Tibial nerve (tissue), 4 donors: ENCODE results near the gene SH3RF3. TPM values are rescaled to one million over a fixed set of nuclear protein-coding genes. Genes with fewer than 3 reads are reported as not detected.

Source experiments
- DNase-seq, 2 donors: peaks; one replicate each; pipeline ENCODE4 v3.0.0-alpha.2; 2019; ENCODE audit warnings: low spot score in 2 of 2
- H3K27ac ChIP-seq, 4 donors: fragments of 200-600 bp; sonication (generic) in 3 of 4; one replicate each; pipeline ENCODE4 v1.5.1; 2017 to 2019; ENCODE audit warnings: mild to moderate bottlenecking in 1 of 4
- H3K27me3 ChIP-seq, 2 donors: fragments of 200-600 bp; sonication (generic) in 1 of 2; one replicate each; pipeline versions ENCODE4 v1.5.1 to v1.6.0; 2017 to 2019
- H3K36me3 ChIP-seq, 3 donors: fragments of 200-600 bp; sonication (generic); one replicate each; pipeline ENCODE4 v1.5.1; 2018 to 2019
- H3K4me1 ChIP-seq, 4 donors: fragments of 200-600 bp; sonication (generic) in 3 of 4; one replicate each; pipeline ENCODE4 v1.5.1; 2017 to 2019
- H3K4me3 ChIP-seq, 4 donors: fragments of 200-600 bp; sonication (generic) in 3 of 4; one replicate each; pipeline ENCODE4 v1.5.1; 2017 to 2019; ENCODE audit warnings: mild to moderate bottlenecking in 1 of 4, moderate library complexity in 1 of 4
- H3K9me3 ChIP-seq, 4 donors: fragments of 200-600 bp; sonication (generic) in 3 of 4; one replicate each; pipeline ENCODE4 v1.5.1; 2017 to 2019
- EP300 ChIP-seq, 2 donors: sonication (generic); formaldehyde crosslinking; IDR thresholded peaks; one replicate each; pipeline ENCODE4 v1.6.1; 2017; ENCODE audit warnings: antibody characterized with exemption in 2 of 2, mild to moderate bottlenecking in 1 of 2
- POLR2A ChIP-seq, 2 donors: fragments of 450-650 bp; IDR thresholded peaks; one replicate each; pipeline ENCODE4 v1.6.1; 2017; ENCODE audit warnings: antibody characterized with exemption in 2 of 2, mild to moderate bottlenecking in 2 of 2, moderate library complexity in 2 of 2
- WGBS, 2 donors: methylation state at CpG; one replicate each; pipeline ENCODE4 v1.1.5; 2018; 5-methylcytosine and 5-hydroxymethylcytosine counted together
- total RNA-seq, 4 donors: library from RNA; depleted of rRNA; stranded (reverse); fragments of >200 nt; gene quantifications; one replicate each; pipeline ENCODE4 v1.1.0, GENCODE V29; 2016
- TF ChIP-seq, protein P1 (sequence below), 5 experiments: fragments of 200-600 bp in 3 of 5; fragments of 450-650 bp in 2 of 5; sonication (generic) in 3 of 5; IDR thresholded peaks; one replicate each; pipeline ENCODE4 v1.5.1; 2016 to 2019; ENCODE audit warnings: antibody characterized with exemption in 5 of 5, mild to moderate bottlenecking in 3 of 5, moderate library complexity in 2 of 5

Gene SH3RF3
- total RNA-seq, 4 donors from 2014 or later, result 6.9 to 18.0 (median 11.4) TPM

DNA sequence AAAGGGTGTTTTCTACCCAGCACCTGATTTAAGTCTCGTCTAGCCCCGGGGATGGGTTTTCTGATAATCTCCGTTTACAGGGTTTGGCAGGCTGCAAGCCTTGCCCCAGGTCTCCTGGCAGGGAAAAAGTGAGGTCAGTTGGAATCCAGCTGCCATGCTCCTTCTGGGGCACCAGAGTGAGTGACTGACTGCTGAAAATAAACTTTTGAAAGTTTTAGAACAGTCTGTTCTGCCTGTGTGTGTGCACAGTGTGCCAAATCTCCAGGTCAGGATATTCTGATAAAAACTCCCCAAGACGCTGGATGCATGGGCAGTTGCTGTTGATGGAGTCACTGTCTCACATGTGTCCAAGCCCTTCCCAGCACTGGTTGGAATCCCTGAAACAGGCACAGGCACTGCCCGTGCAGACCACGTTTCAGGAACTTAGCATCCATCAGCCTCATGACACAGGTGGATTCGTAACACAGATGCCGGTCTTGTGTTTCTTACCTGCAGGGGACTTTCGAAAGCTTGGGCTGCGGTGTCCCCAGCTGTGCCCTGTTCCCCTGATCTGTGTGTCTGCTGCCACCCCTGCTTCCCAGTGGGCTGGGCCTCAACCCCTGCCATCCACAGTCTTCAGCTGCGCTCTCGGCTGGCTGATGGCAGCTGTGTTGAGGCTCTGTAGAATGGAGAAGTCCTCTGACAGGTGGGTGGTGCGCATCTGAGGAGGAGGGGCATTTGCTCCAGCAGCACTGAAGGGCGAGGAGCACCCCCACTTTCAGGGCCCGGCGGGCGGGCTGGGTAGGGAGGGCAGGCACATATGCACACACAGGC lies 65.0 kb downstream of the SH3RF3 start:
- Histone ChIP-seq H3K9me3 (no peaks in the 10 kb centered on the region), H3K27me3 (no peaks in the 10 kb centered on the region), H3K27ac (no peak overlapping the region), H3K4me3 (no peak overlapping the region), H3K36me3 (no peaks in the 10 kb centered on the region), H3K4me1 (peaks cover 0 to 27% (median 0%) of the 10 kb centered on the region in 4 donors)
- DNase-seq, result no peak
- no peak for TF ChIP-seq EP300 (IDR thresholded peaks at IDR 0.05)
- TF ChIP-seq POLR2A (IDR thresholded peaks at IDR 0.05), result no peak
- TF ChIP-seq, protein P1, sequence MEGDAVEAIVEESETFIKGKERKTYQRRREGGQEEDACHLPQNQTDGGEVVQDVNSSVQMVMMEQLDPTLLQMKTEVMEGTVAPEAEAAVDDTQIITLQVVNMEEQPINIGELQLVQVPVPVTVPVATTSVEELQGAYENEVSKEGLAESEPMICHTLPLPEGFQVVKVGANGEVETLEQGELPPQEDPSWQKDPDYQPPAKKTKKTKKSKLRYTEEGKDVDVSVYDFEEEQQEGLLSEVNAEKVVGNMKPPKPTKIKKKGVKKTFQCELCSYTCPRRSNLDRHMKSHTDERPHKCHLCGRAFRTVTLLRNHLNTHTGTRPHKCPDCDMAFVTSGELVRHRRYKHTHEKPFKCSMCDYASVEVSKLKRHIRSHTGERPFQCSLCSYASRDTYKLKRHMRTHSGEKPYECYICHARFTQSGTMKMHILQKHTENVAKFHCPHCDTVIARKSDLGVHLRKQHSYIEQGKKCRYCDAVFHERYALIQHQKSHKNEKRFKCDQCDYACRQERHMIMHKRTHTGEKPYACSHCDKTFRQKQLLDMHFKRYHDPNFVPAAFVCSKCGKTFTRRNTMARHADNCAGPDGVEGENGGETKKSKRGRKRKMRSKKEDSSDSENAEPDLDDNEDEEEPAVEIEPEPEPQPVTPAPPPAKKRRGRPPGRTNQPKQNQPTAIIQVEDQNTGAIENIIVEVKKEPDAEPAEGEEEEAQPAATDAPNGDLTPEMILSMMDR (IDR thresholded peaks at IDR 0.05), result no peak
- 85 to 87% methylated on average over 11 to 17 of the region's 17 CpGs for WGBS, 2 donors

DNA sequence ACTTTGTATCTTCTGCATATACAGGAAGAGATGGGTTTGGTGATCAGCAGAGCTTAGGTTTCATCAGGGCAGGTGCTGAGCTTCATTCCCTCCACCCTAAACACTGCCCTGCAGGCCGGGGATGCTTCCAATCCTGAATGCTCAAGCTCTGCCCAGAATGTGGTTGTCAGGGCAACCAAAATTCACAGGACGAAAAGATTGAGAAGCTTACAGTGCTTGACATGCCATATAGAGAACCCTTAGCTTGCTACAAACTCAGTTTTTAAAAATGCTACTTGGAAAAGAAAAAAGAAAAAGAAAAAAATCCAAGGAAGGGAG lies 65.6 kb downstream of the SH3RF3 start:
- H3K9me3 ChIP-seq, result no peaks in the 10 kb centered on the region
- WGBS, 2 donors, result 54 to 62% methylated on average over 2 of the region's 2 CpGs
- H3K4me3 ChIP-seq, result no peak overlapping the region
- no peaks in the 10 kb centered on the region for H3K27me3 ChIP-seq
- TF ChIP-seq EP300 (IDR thresholded peaks at IDR 0.05) (no peak), POLR2A (IDR thresholded peaks at IDR 0.05) (no peak)
- TF ChIP-seq, protein P1 (IDR thresholded peaks at IDR 0.05), result no peak
- H3K27ac ChIP-seq, result no peak overlapping the region
- peaks cover 0 to 27% (median 0%) of the 10 kb centered on the region in 4 donors for H3K4me1 ChIP-seq
- H3K36me3 ChIP-seq, result no peaks in the 10 kb centered on the region
- no peak for DNase-seq

DNA sequence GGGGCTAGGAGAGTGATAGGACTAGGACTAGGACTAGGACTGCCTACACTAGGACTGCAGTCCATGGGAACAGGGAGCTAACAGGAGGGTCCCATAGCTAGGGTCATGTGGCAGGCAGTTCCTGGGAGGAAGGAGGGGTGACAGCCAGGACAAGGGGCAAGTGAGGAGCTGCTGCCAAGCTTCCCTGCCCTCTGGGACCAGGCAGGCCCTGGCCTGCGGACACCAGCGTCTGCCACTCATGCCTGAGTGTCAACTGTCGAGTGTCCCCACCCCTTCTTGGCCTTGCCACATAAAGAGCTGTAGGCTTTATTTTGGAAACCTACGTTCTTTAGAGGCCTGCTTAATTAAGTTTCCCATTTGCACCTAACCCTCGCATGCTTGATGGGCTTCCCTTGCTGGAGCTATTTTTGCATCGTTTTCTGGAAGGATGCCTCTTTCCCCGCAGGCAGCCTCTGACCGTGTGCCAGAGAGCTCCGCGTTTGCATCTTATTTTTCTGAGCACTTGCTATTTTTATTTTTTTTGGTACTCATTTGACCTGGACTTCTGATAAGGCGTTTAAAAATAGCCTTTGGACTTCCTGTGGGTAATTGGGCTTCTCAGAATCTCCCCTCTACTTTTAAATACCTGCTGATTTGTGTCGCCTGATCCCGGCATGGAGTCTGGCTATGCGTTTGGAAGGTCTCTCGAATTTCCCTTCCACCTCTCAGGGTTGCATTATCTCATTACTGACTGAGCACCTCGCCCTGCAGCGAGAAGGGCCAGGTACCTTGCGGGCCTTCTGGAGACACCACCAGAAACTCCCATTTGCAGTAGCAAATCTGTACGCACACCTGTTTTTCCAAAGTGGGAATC lies 66.4 kb downstream of the SH3RF3 start:
- Histone ChIP-seq H3K36me3 (no peaks in the 10 kb centered on the region), H3K9me3 (no peaks in the 10 kb centered on the region), H3K4me1 (peaks cover 0 to 27% (median 0%) of the 10 kb centered on the region in 4 donors), H3K27me3 (no peaks in the 10 kb centered on the region), H3K27ac (no peak overlapping the region), H3K4me3 (no peak overlapping the region)
- DNase-seq, result no peak
- 64 to 66% methylated on average over 19 of the region's 19 CpGs for WGBS, 2 donors
- TF ChIP-seq POLR2A (IDR thresholded peaks at IDR 0.05) (no peak), EP300 (IDR thresholded peaks at IDR 0.05) (no peak)
- TF ChIP-seq, protein P1 (IDR thresholded peaks at IDR 0.05), result no peak

DNA sequence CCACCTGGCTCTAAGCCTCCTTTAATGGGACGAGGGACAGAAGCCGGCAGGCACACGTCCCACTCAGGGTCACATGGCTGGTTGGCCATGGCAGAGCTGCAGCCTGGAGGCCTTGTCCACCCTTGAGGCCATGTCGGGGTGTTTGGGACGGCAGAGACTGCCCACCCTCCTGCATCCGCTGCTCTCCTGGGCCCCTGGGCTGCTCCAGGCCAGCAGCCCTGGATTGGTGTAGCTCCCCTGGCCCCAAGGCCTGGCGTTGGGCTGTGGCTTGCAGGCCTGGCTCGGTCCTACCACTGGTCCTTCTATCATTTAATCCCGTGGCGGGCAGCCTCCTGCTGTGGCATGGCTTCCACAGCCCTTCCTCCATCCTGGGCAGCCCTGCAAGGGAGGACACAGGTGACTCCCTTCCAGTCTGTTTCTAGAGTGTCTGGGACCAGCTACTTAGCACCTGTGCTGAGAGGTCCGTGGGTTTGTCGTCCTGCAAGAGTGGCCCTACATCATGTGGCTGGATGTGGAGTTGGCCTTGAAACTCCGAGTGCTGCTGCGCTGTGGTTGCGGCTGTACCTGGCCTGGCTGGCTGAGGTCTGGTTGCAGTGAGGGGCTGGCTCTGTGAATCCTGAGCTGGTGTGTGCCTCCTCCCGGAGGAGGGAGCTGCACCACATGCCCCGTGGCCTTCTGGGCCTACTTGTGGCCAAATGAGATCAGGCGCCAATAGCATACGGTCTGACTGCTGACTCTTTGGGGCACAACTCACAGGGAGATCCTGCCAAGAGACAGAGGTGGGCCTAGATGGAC lies 67.3 kb downstream of the SH3RF3 start:
- Histone ChIP-seq H3K4me3 (no peak overlapping the region), H3K27me3 (no peaks in the 10 kb centered on the region), H3K9me3 (no peaks in the 10 kb centered on the region), H3K27ac (no peak overlapping the region), H3K36me3 (no peaks in the 10 kb centered on the region), H3K4me1 (peaks cover 0 to 29% (median 0%) of the 10 kb centered on the region in 4 donors)
- WGBS, 2 donors, result 83 to 88% methylated on average over 15 to 19 of the region's 19 CpGs
- TF ChIP-seq POLR2A (IDR thresholded peaks at IDR 0.05) (no peak), EP300 (IDR thresholded peaks at IDR 0.05) (no peak)
- TF ChIP-seq, protein P1 (IDR thresholded peaks at IDR 0.05), result no peak
- DNase-seq, result no peak
